Keratinocyte (primary cell): ENCODE results near the gene DIAPH3. TPM values are rescaled to one million over a fixed set of nuclear protein-coding genes. Genes with fewer than 3 reads are reported as not detected.
"Not testable (repeated sequence)": the region's sequence is repeated elsewhere in the genome, so short reads cannot be mapped to it uniquely, and the experiment has no call there.

ENCODE experiments used
- DNase-seq: peaks from one replicate; pipeline ENCODE4 v3.0.0-alpha.2; 2011; ENCODE audit warnings: low read depth, missing footprints, low spot score
- FAIRE-seq: peaks from 2 replicates; lab custom pipeline; 2011; peaks lifted over from hg19 to GRCh38; lab: Jason Lieb, UNC
- H2AFZ ChIP-seq: 2 replicates; pipeline ENCODE4 v1.6.0; 2012; ENCODE audit warnings: low read length, control low read depth, inconsistent platforms; ENCODE audit not compliant: control insufficient read depth
- H3K27ac ChIP-seq: 2 replicates; pipeline ENCODE4 v1.5.1; 2011; ENCODE audit warnings: low read length; ENCODE audit not compliant: control insufficient read depth, insufficient read depth
- H3K27me3 ChIP-seq: 3 replicates; pipeline ENCODE4 v1.6.0; 2011; ENCODE audit warnings: low read length; ENCODE audit not compliant: control insufficient read depth, insufficient read depth; ENCODE audit errors: extremely low read depth
- H3K36me3 ChIP-seq, 2 experiments: 2 replicates in 1 of 2; 3 replicates in 1 of 2; pipeline ENCODE4 v1.5.1; 2011; ENCODE audit warnings: low read length in 2 of 2, mild to moderate bottlenecking in 1 of 2; ENCODE audit not compliant: control insufficient read depth in 2 of 2, insufficient read depth in 2 of 2; ENCODE audit errors: extremely low read depth in 1 of 2
- H3K4me1 ChIP-seq: 3 replicates; pipeline ENCODE4 v1.5.1; 2011; ENCODE audit warnings: low read length; ENCODE audit not compliant: control insufficient read depth, insufficient read depth; ENCODE audit errors: extremely low read depth
- H3K4me2 ChIP-seq: 3 replicates; pipeline ENCODE4 v1.6.0; 2011; ENCODE audit warnings: low read depth, low read length; ENCODE audit not compliant: control insufficient read depth, insufficient read depth; ENCODE audit errors: extremely low read depth
- H3K4me3 ChIP-seq, 3 experiments: fragments of 200-600 bp in 1 of 3; sonication (generic) in 1 of 3; 2 replicates in 2 of 3; 3 replicates in 1 of 3; pipeline ENCODE4 v1.5.1; 2011 to 2016; ENCODE audit warnings: low read length in 3 of 3, mild to moderate bottlenecking in 3 of 3, control low read depth in 2 of 3, inconsistent platforms in 1 of 3, low read depth in 1 of 3, mixed read lengths in 1 of 3, mixed run types in 1 of 3, moderate library complexity in 1 of 3; ENCODE audit not compliant: control insufficient read depth in 2 of 3, insufficient read depth in 2 of 3; ENCODE audit errors: extremely low read depth in 1 of 3
- H3K79me2 ChIP-seq: 2 replicates; pipeline ENCODE4 v1.6.0; 2012; ENCODE audit warnings: low read length; ENCODE audit not compliant: control insufficient read depth, insufficient read depth
- H3K9ac ChIP-seq: 3 replicates; pipeline ENCODE4 v1.6.0; 2011; ENCODE audit warnings: low read length; ENCODE audit not compliant: control insufficient read depth, insufficient read depth; ENCODE audit errors: extremely low read depth
- H3K9me1 ChIP-seq: 3 replicates; pipeline ENCODE4 v1.6.0; 2011; ENCODE audit warnings: low read length; ENCODE audit not compliant: control insufficient read depth, insufficient read depth; ENCODE audit errors: extremely low read depth
- H3K9me3 ChIP-seq: 2 replicates; pipeline ENCODE4 v1.5.1; 2012; ENCODE audit warnings: low read depth, low read length; ENCODE audit not compliant: control insufficient read depth
- H4K20me1 ChIP-seq: 3 replicates; pipeline ENCODE4 v1.6.0; 2011; ENCODE audit warnings: low read length; ENCODE audit not compliant: control insufficient read depth, insufficient read depth; ENCODE audit errors: extremely low read depth
- CTCF ChIP-seq, 3 experiments: IDR thresholded peaks in 1 of 3; conservative IDR thresholded peaks in 1 of 3; optimal IDR thresholded peaks in 1 of 3; 2 replicates in 2 of 3; 3 replicates in 1 of 3; pipeline versions ENCODE3 to v1.5.1; 2011; ENCODE audit warnings: low read length in 3 of 3, mild to moderate bottlenecking in 3 of 3, moderate library complexity in 2 of 3, control low read depth in 1 of 3, inconsistent platforms in 1 of 3; ENCODE audit not compliant: insufficient read depth in 2 of 3; ENCODE audit errors: extremely low read depth in 1 of 3
- EZH2 ChIP-seq: IDR thresholded peaks from one replicate; pipeline ENCODE4 v1.6.1; 2012; ENCODE audit warnings: inconsistent platforms, mild to moderate bottlenecking, low read length, moderate library complexity
- dilution Hi-C: fragments of 300-500 bp; cut with MboI; formaldehyde crosslinking; loops from one replicate; pipeline ENCODE4 v1.7.0; 2020; ENCODE audit warnings: low sequenced_read_pairs; ENCODE audit not compliant: extremely low pct_ligation_motif_present
- polyA plus RNA-seq, 5 experiments: library from polyadenylated mRNA; depleted of rRNA in 3 of 5; stranded (reverse) in 3 of 5; stranded (forward) in 1 of 5; unstranded in 1 of 5; fragments of >200 nt; gene quantifications; 1 replicate in 1 of 5; 2 replicates in 3 of 5; 3 replicates in 1 of 5; pipeline versions ENCODE4 v1.2.1 to v1.2.3, GENCODE V29; 2011 to 2012; ENCODE audit warnings: missing spikeins in 2 of 5, low read depth in 1 of 5, low replicate concordance in 1 of 5

Gene DIAPH3
- polyA plus RNA-seq, 1 donor (not counting 4 experiments of a cell fraction or from before 2014, with no cell fraction given), result 9.0 TPM

DNA sequence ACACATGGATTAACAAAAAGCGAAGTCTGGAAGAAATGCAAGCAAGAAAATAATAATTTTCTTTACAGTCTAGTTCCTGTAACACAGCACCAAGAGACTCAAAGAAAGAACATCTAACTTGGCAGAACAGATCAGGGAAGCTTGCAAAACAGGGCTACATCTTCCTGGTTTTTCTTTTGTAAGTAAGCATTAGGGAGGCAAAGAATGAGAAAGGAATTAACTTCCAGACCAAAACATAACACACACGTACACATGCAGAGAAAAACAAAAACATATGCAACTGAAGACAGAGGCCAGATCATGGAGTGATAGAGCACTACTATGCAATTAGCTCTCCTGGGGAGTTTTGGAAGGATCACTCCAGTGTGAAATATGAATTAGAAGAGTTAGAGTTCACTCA is 120.5 kb downstream of the DIAPH3 start:
- Histone ChIP-seq H3K27ac (no peak overlapping the region), H2AFZ (peak overlapping the region; percentile 46), H3K9me1 (no peaks in the 10 kb centered on the region), H3K27me3 (no peaks in the 10 kb centered on the region), H3K4me1 (no peaks in the 10 kb centered on the region), H3K9ac (no peak overlapping the region), H3K79me2 (no peaks in the 10 kb centered on the region), H3K4me2 (no peak overlapping the region), H3K9me3 (no peaks in the 10 kb centered on the region), H3K36me3 (no peaks in the 10 kb centered on the region), H3K4me3 (no peak overlapping the region), H4K20me1 (no peaks in the 10 kb centered on the region)
- FAIRE-seq, result no peak
- TF ChIP-seq CTCF (optimal IDR thresholded peaks at IDR 0.05 in 1 of 3, IDR thresholded peaks at IDR 0.05 in 1 of 3, conservative IDR thresholded peaks at IDR 0.05 in 1 of 3; ENCODE audit: extremely low read depth in 1 of 3, insufficient read depth in 2 of 3, low read length in 3 of 3) (no peak), EZH2 (no peak)
- dilution Hi-C loops, result no loop called here
- no peak for DNase-seq

GRCh38 chr13:60040668-60041067 is 123.1 kb downstream of the DIAPH3 start:
- H3K4me2 ChIP-seq, H3K9ac ChIP-seq, H3K36me3 ChIP-seq, H3K27ac ChIP-seq, dilution Hi-C loops, H3K27me3 ChIP-seq, H3K9me3 ChIP-seq, H3K4me1 ChIP-seq, DNase-seq, H2AFZ ChIP-seq, H3K9me1 ChIP-seq, H4K20me1 ChIP-seq, H3K79me2 ChIP-seq, FAIRE-seq, H3K4me3 ChIP-seq: not testable (repeated sequence)

DNA sequence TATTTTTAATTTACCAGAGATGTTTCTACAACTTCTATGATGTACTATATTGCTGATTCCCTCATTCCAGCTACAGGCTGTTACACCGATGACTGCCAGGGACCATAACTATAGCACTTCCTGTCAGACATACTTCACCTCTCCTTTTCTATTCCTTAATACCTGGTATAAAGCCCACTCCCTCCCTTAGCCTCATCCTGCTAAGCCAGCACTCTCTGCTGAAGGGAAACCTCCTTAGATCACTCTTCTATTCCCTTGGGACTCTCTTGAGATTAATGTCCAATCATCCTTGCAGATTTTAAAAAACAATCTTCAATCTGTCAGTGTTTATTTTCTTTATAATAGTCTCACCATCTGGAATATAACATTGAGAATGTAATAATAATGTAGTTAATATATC is 127.9 kb downstream of the DIAPH3 start:
- H3K9me3 ChIP-seq, result no peaks in the 10 kb centered on the region
- no peaks in the 10 kb centered on the region for H3K27me3 ChIP-seq
- H3K27ac ChIP-seq, result no peak overlapping the region
- no peak overlapping the region for H3K4me2 ChIP-seq
- no peak overlapping the region for H3K9ac ChIP-seq
- FAIRE-seq, result no peak
- H3K79me2 ChIP-seq, result no peaks in the 10 kb centered on the region
- H3K36me3 ChIP-seq, result no peaks in the 10 kb centered on the region
- dilution Hi-C loops, result no loop called here
- no peak for DNase-seq
- no peak overlapping the region for H2AFZ ChIP-seq
- no peaks in the 10 kb centered on the region for H3K4me1 ChIP-seq
- TF ChIP-seq CTCF (optimal IDR thresholded peaks at IDR 0.05 in 1 of 3, IDR thresholded peaks at IDR 0.05 in 1 of 3, conservative IDR thresholded peaks at IDR 0.05 in 1 of 3; ENCODE audit: extremely low read depth in 1 of 3, insufficient read depth in 2 of 3, low read length in 3 of 3), result no peak
- TF ChIP-seq EZH2, result no peak
- no peak overlapping the region for H3K4me3 ChIP-seq
- no peaks in the 10 kb centered on the region for H3K9me1 ChIP-seq
- no peaks in the 10 kb centered on the region for H4K20me1 ChIP-seq
